ENCODE results near the gene TMPRSS3.

Gene TMPRSS3

DNA sequence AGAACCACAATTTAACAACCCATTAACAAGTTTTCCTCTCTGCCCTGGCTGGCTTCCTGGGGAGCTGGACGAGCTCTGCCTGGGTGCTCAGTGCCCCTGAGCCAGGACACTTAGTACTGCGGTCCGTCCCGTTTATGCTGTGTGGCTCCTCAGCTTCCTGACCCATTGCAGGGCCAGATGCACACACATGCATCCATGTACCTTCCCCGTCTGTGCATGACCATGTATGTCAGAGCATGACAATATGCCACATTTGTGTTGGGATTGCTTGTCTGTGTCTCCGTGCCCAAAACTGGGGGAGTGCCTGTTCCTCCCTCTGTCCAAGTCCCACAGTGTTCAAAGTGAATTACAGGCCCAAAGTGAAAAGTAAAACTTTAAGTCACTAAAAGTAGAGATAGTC lies 71.0 kb downstream of the TMPRSS3 start:
- no peak overlapping the region for H3K4me3 Mint-ChIP-seq
- H3K4me1 Mint-ChIP-seq (ENCODE audit: low read depth): no peaks in the 10 kb centered on the region
- peaks cover 39% of the 10 kb centered on the region for H3K27me3 Mint-ChIP-seq (ENCODE audit: low read depth)
- H3K36me3 Mint-ChIP-seq (ENCODE audit: low read depth): no peaks in the 10 kb centered on the region
- H3K27ac Mint-ChIP-seq: no peak overlapping the region
- H3K9me3 Mint-ChIP-seq: no peaks in the 10 kb centered on the region

All from T-helper 1 cell treated with Interleukin-12 subunit alpha and Interleukin-12 subunit beta and Interleukin-4 antibody, amounts not matched to agents 30 μg/mL and 1 μg/mL, for 36 hours (primary cell).